ENCODE results near the gene MRPL51. TPM values are rescaled to one million over a fixed set of nuclear protein-coding genes. Genes with fewer than 3 reads are reported as not detected.
"Not testable (repeated sequence)": the region's sequence is repeated elsewhere in the genome, so short reads cannot be mapped to it uniquely, and the experiment has no call there.

The MRPL51 gene
- polyA plus RNA-seq, 1 donor from 2014 or later: 117 TPM

- H3F3A ChIP-seq (ENCODE audit: insufficient read depth, low read length, poor library complexity, severe bottlenecking): no peaks in the 10 kb centered on the region
- no peak overlapping the region for H3K4me2 ChIP-seq (ENCODE audit: low read length)
- no peak overlapping the region for H2AFZ ChIP-seq (ENCODE audit: low read depth, low read length)
- no peaks in the 10 kb centered on the region for H3K9me3 ChIP-seq (ENCODE audit: low read length)
- H3K79me2 ChIP-seq (replicated peaks; ENCODE audit: insufficient read depth, low read length): no peaks in the 10 kb centered on the region
- TF ChIP-seq POLR2AphosphoS5 (IDR thresholded peaks at IDR 0.05) (no peak), SMC3 (conservative IDR thresholded peaks at IDR 0.05; ENCODE audit: poor library complexity) (no peak), MXI1 (conservative IDR thresholded peaks at IDR 0.05; ENCODE audit: poor library complexity, severe bottlenecking) (no peak), TAF1 (IDR thresholded peaks at IDR 0.05; ENCODE audit: low read depth) (no peak), CTCF (IDR thresholded peaks at IDR 0.05; ENCODE audit: poor library complexity, severe bottlenecking) (no peak), REST (IDR thresholded peaks at IDR 0.05; ENCODE audit: borderline replicate concordance) (no peak), EP300 (conservative IDR thresholded peaks at IDR 0.05; ENCODE audit: poor library complexity, severe bottlenecking) (no peak), RAD21 (conservative IDR thresholded peaks at IDR 0.05) (no peak), EZH2 (IDR thresholded peaks at IDR 0.05; ENCODE audit: borderline replicate concordance, insufficient read depth, low read length, poor library complexity, severe bottlenecking) (no peak)
- no peaks in the 10 kb centered on the region for H3K9me2 ChIP-seq (ENCODE audit: insufficient read depth, low read length)
- no peak overlapping the region for H3K9ac ChIP-seq (ENCODE audit: low read length)
- H3K27me3 ChIP-seq (ENCODE audit: insufficient read depth, low read depth, low read length): no peaks in the 10 kb centered on the region
- H4K20me1 ChIP-seq (ENCODE audit: insufficient read depth): no peaks in the 10 kb centered on the region
- no peaks in the 10 kb centered on the region for H3K36me3 ChIP-seq (ENCODE audit: insufficient read depth, low read length)
- H3K27ac ChIP-seq (ENCODE audit: low read length): no peak overlapping the region
- H3K4me3 ChIP-seq (ENCODE audit: low read length): no peak overlapping the region
These were observed 24.0 kb downstream of the MRPL51 start for GRCh38 chr12:6469092-6469491.

DNA sequence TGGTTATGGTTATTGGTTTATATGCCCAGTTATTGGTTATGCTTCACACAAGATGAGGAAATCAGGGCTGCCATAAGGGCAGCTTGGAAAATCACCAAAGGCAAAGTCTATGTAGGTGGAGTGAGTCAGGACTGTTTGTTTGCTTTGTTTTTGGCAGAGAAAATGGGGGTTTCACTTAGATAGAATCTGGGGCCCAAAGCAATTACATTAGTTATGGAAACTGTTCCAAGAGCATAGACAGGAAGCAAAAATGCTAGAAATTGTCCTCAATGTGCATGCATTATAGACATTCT is 24.8 kb downstream of the MRPL51 start:
- Histone ChIP-seq H3K36me3 (ENCODE audit: insufficient read depth, low read length) (no peaks in the 10 kb centered on the region), H3K9me3 (ENCODE audit: low read length) (no peaks in the 10 kb centered on the region), H3K27ac (ENCODE audit: low read length) (no peak overlapping the region), H3K4me3 (ENCODE audit: low read length) (no peak overlapping the region), H3K79me2 (replicated peaks; ENCODE audit: insufficient read depth, low read length) (no peaks in the 10 kb centered on the region), H3F3A (ENCODE audit: insufficient read depth, low read length, poor library complexity, severe bottlenecking) (no peaks in the 10 kb centered on the region), H3K27me3 (ENCODE audit: insufficient read depth, low read depth, low read length) (no peaks in the 10 kb centered on the region), H2AFZ (ENCODE audit: low read depth, low read length) (no peak overlapping the region), H3K9ac (ENCODE audit: low read length) (no peak overlapping the region), H3K9me2 (ENCODE audit: insufficient read depth, low read length) (no peaks in the 10 kb centered on the region), H3K4me2 (ENCODE audit: low read length) (no peak overlapping the region), H4K20me1 (ENCODE audit: insufficient read depth) (no peaks in the 10 kb centered on the region)
- TF ChIP-seq EZH2 (IDR thresholded peaks at IDR 0.05; ENCODE audit: borderline replicate concordance, insufficient read depth, low read length, poor library complexity, severe bottlenecking) (no peak), RAD21 (conservative IDR thresholded peaks at IDR 0.05) (no peak), CTCF (IDR thresholded peaks at IDR 0.05; ENCODE audit: poor library complexity, severe bottlenecking) (no peak), REST (IDR thresholded peaks at IDR 0.05; ENCODE audit: borderline replicate concordance) (no peak), TAF1 (IDR thresholded peaks at IDR 0.05; ENCODE audit: low read depth) (no peak), SMC3 (conservative IDR thresholded peaks at IDR 0.05; ENCODE audit: poor library complexity) (no peak), EP300 (conservative IDR thresholded peaks at IDR 0.05; ENCODE audit: poor library complexity, severe bottlenecking) (no peak), POLR2AphosphoS5 (IDR thresholded peaks at IDR 0.05) (no peak), MXI1 (conservative IDR thresholded peaks at IDR 0.05; ENCODE audit: poor library complexity, severe bottlenecking) (no peak)

DNA sequence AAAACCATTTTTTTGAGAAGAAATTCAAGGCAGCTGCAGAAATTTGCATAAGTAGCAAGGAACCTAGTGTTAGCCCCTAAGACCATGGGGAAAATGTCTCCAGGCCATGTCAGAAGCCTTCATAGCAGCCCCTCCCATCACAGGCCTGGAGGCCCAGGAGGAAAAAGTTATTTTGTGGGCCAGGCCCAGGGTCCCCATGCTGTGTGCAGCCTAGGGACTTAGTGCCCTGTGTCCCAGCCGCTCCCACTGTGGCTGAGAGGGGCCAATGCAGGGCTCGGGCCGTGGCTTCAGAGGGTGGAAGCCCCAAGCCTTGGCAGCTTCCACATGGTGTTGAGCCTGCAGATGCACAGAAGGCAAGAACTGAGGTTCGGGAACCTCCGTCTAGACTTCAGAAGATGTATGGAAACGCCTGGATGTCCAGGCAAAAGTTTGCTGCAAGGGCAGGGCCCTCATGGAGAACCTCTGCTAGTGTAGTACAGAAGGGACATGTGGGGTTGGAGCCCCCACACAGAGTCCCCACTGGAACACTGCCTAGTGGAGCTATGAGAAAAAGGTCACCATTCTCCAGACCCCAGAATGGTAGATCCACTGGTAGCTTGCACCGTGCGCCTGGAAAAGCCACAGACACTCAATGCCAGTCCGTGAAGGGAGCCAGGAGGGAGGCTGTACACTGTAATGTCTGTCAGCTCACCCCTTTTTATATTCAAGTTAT is 25.3 kb downstream of the MRPL51 start:
- not testable (repeated sequence) for H3K9me3 ChIP-seq (ENCODE audit: low read length); H3F3A ChIP-seq (ENCODE audit: insufficient read depth, low read length, poor library complexity, severe bottlenecking); H3K4me2 ChIP-seq (ENCODE audit: low read length); H3K9ac ChIP-seq (ENCODE audit: low read length); H4K20me1 ChIP-seq (ENCODE audit: insufficient read depth); H2AFZ ChIP-seq (ENCODE audit: low read depth, low read length); H3K27me3 ChIP-seq (ENCODE audit: insufficient read depth, low read depth, low read length); H3K36me3 ChIP-seq (ENCODE audit: insufficient read depth, low read length); H3K9me2 ChIP-seq (ENCODE audit: insufficient read depth, low read length); H3K27ac ChIP-seq (ENCODE audit: low read length); H3K79me2 ChIP-seq (replicated peaks; ENCODE audit: insufficient read depth, low read length); H3K4me3 ChIP-seq (ENCODE audit: low read length)

Measured in neural cell (in vitro differentiated cells).